Urinary bladder (tissue), 4 donors: Measurements from ENCODE around the gene PROCR. TPM values are rescaled to one million over a fixed set of nuclear protein-coding genes. Genes with fewer than 3 reads are reported as not detected.
"Not testable (repeated sequence)": the region's sequence is repeated elsewhere in the genome, so short reads cannot be mapped to it uniquely, and the experiment has no call there.

Experiments used
- DNase-seq: peaks from one replicate; pipeline ENCODE4 v3.0.0-alpha.2; 2015; ENCODE audit errors: extremely low spot score
- H3K27ac ChIP-seq: one replicate; pipeline ENCODE4 v1.5.1; 2013; ENCODE audit warnings: low read depth, mild to moderate bottlenecking, moderate library complexity
- H3K36me3 ChIP-seq: one replicate; pipeline ENCODE4 v1.6.1; 2013; ENCODE audit warnings: mild to moderate bottlenecking, moderate library complexity; ENCODE audit not compliant: insufficient read depth
- H3K4me1 ChIP-seq: one replicate; pipeline ENCODE4 v1.6.1; 2013; ENCODE audit warnings: mild to moderate bottlenecking, moderate library complexity; ENCODE audit not compliant: insufficient read depth
- H3K4me3 ChIP-seq: one replicate; pipeline ENCODE4 v1.5.1; 2013; ENCODE audit warnings: low read depth, low read length
- WGBS: extraction: QIAGEN DNeasy Blood & Tissue Kit; methylation state at CpG from one replicate; pipeline ENCODE4 v1.1.7; 2013; 5-methylcytosine and 5-hydroxymethylcytosine counted together
- polyA plus RNA-seq: library from polyadenylated mRNA; stranded (reverse); fragments of 200-250 nt; gene quantifications from one replicate; pipeline ENCODE4 v1.2.3, GENCODE V29; 2013
- total RNA-seq: library from RNA; depleted of rRNA; stranded (reverse); fragments of >200 nt; gene quantifications from one replicate; pipeline ENCODE4 v1.2.3, GENCODE V29; 2014
- donor health status: healthy with polysubstance abuse.
- donor health status: healthy.

The PROCR gene
- total and polyA plus RNA-seq, 2 donors: 43.0 to 54.6 TPM

DNA sequence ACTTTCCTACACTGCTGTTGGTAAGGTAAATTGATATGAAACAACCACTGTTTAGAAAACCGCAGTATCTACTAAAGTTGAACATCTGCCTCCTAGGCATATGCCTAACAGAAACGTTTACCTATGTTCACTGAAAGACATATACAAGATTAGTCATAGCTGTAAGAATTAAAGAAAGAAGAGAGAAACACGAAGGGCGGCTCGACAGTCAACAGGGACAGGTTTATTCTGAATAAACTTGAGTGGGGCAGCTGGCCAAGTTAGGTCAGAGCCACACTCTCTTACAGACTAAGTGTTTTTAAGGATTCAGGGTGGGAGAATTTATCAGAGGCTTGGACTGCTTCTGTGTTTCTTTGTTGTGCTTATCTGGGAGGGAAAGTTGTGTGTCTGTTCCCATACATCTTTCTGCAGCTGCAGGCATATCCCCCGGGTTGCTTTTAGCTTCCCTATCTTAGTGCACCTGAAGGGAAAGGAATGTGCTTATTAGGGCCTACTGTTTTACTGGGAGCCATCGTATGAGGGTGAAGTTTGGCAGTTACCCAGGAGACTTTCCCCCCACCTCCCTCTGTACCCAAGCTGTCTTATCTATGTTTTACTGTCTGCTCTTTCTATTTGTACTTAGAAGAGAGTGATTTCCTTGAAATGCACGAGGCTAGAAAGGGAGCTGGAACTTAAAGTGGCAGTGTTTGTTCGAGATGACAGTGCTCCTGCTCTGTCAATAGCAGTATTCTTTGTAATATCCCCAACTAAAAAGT, 20.4 kb downstream of the PROCR start:
- Histone ChIP-seq H3K4me1 (no peaks in the 10 kb centered on the region), H3K36me3 (no peaks in the 10 kb centered on the region), H3K27ac (no peak overlapping the region), H3K4me3 (no peak overlapping the region)
- DNase-seq: no peak
- 35% methylated on average over 9 of the region's 9 CpGs for WGBS

DNA sequence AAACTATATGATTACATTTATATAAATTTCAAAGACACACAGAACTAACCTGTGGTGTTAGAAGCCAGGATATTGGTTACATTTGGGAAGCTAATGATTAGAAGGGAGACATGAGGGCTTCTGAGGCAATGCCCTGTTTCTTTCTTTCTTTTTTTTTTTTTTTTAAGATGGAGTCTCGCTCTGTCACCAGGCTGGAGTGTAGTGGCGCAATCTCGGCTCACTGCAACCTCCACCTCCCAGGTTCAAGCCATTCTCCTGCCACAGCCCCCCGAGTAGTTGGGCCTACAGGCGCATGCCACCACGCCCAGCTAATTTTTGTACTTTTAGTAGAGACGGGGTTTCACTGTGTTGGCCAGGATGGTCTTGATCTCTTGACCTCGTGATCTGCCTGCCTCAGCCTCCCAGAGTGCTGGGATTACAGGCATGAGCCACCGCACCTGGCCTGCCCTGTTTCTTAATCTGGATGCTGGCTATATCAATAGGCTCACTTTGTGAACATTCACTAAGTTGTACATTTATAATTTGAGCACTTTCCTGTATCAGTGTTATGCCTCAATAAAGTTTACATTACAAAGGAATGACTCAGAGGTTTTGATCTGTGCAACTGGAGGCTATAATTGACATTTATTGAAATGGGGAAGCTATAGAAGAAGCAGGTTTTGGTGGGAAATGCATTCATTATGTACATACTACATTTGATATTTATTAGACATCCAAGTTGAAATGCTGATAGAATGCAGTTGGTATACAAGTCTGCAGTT, 21.3 kb downstream of the PROCR start:
- DNase-seq, H3K27ac ChIP-seq, H3K4me1 ChIP-seq, H3K36me3 ChIP-seq, H3K4me3 ChIP-seq: not testable (repeated sequence)
- 86% methylated on average over 9 of the region's 9 CpGs for WGBS

DNA sequence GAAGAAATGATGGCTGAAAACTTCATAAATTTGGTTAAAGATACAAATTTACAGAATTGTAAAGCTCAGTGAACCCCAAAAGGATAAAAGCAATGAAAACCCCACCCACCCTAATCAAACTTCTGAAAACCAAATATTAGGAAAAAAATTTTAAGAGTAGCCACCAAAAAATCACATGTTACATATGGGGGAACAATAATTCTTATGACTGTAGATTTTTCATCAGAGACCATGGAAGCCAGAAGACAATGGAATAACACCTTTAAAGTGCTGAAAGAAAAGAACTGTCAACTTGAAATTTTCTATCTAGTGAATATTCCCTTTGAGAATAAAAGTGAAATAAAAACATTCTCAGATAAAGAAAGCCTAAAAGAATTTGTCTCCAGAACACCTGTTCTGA, 24.4 kb downstream of the PROCR start:
- DNase-seq: no peak
- no peak overlapping the region for H3K4me3 ChIP-seq
- no peak overlapping the region for H3K27ac ChIP-seq
- H3K4me1 ChIP-seq: no peaks in the 10 kb centered on the region
- H3K36me3 ChIP-seq: no peaks in the 10 kb centered on the region

DNA sequence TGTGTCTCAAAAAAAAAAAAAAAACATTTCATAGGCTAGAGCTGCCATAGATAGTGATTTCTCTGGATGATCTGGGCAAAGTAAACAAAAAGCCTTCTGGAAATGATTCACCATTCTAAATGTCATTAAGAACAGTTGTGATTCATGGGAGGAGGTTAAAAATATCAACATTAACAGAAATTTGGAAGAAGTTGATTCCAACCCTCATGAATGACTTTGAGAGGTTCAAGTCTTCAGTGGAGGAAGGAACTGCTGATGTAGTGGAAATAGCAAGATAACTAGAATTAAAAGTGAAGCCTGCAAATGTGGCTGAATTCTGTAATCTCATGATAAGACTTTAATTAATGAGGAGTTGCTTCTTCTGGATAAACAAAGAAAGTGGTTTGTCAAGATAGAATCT, 27.9 kb downstream of the PROCR start:
- H3K36me3 ChIP-seq: no peaks in the 10 kb centered on the region
- no peak overlapping the region for H3K4me3 ChIP-seq
- no peaks in the 10 kb centered on the region for H3K4me1 ChIP-seq
- DNase-seq: no peak
- H3K27ac ChIP-seq: no peak overlapping the region

DNA sequence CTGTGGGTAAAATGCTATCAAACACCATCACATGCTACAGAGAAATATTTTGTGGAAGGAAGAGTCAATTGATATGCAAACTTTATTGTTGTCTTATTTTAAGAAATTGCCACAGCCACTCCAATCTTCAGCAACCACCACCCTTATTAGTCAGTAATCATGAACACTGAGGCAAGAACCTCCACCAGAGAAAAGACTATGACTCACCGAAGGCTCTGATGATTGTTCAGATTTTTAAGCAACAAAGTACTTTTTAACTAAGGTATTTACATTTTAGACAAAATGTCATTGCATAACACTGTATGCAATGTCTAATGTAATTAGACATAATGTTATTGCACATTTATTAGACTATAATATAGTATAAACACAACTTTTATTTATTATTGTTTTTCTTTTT, 28.4 kb downstream of the PROCR start:
- no peak overlapping the region for H3K27ac ChIP-seq
- WGBS: 85% methylated on average over 1 of the region's 1 CpG
- no peak overlapping the region for H3K4me3 ChIP-seq

DNA sequence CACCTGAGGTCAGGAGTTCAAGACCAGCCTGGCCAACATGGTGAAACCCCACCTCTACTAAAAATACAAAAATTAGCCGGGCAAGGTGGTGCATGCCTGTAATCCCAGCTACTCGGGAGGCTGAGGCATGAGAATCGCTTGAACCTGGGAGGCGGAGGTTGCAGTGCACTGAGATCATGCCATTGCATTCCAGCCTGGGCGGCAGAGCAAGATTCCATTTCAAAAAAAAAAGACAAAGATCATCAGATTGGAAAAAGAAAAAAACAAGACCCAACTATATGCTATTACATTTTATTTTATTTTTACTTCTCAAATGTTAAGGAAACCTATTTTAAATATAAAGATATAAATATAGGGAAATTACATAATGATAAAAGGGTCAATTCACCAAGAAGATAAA, 29.6 kb downstream of the PROCR start:
- DNase-seq, H3K4me3 ChIP-seq, H3K4me1 ChIP-seq, H3K36me3 ChIP-seq, H3K27ac ChIP-seq: not testable (repeated sequence)
- 95% methylated on average over 5 of the region's 5 CpGs for WGBS

More for the DNA sequence above, 28.4 kb downstream of the PROCR start:
- Histone ChIP-seq H3K4me1 (no peaks in the 10 kb centered on the region), H3K36me3 (no peaks in the 10 kb centered on the region)
- no peak for DNase-seq

DNA sequence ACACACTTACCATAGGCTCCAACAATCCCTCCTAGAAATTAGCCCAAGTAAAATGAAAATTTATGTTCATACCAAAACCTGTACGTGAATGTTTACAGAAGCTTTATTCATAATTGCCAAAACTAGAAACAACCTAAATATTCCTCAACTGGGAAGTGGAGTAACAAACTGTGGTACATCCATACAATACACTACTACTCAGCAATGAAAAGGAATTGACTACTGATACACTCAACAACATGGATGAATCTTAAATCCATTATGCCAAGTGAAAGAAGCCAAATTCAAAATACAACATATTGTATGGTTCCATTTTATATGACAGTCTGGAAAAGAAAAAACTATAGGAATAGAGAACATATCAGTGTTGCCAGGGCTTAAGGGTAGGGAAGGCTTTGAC, 34.9 kb downstream of the PROCR start:
- 60% methylated on average over 1 of the region's 1 CpG for WGBS
- H3K27ac ChIP-seq: no peak overlapping the region
- no peaks in the 10 kb centered on the region for H3K4me1 ChIP-seq
- H3K36me3 ChIP-seq: no peaks in the 10 kb centered on the region
- H3K4me3 ChIP-seq: no peak overlapping the region
- DNase-seq: no peak

DNA sequence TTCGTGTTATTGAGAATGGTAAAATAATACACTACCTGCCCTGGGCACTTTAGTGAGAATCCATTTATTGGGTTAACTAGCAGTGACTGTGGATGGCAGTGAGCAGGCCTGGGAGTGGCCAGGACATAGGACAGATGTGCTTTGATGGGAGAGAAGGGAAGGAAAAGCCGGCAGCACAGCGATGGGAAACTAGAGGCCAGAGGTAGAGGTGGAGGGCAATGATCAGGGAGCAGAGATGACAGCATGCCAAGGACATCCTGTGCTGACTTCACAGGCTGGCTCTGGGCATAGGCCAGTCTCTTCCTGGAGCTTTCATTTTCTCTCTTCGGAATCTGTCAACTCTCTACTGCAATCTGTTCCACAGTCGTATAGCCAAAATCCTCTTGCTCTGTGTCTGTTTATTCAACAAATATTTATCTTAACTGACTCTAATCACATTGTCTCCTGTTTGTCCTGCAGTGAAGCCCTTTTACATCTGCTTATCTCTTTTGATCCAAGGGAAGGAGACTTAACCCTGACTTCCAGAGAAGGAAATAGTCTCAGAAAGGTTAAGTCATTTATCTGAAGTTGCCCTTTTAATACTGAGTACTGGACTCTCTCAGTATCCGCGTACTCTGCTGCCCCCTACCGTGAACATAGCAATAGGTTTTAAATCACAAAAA, 36.2 kb downstream of the PROCR start:
- H3K4me3 ChIP-seq: no peak overlapping the region

DNA sequence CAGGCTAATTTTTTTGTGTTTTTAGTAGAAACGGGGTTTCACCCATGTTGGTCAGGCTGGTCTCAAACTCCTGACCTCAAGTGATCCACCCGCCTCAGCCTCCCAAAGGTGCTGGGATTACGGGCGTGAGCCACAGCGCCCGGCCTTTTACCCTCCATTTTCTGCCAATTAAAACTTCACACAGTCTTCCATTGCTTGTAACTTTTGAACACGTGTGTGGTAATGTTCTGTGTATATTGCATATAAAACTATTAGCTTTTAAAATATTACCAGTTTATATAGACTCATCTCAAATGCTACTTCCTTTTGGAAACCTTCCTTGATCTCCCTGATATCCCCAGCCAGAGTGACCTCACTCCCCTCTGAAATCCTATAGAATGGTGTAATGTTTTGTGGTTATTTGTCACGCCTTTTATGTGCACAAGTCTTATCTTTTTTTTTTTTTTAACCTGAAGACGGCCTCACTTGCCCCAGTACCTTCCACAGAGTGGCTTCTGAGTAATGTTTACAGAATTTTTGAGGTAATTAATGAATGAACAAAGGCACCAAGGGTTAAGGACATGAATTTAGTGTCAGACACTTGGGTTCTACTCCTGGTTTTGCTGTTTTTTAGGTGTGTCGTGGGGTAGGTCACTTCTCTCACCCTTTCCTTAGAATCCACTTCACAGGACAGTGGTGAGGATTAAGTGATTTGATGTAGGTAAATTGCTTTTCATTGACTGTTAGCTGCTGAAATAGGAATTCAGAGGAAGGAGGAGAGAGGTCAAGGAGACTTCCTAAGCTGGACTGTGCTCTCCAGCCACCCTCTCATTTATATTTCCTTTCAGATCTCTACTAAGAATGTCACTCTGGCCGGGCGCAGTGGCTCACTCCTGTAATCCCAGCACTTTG, 43.4 kb downstream of the PROCR start:
- no peak for DNase-seq
- H3K4me1 ChIP-seq: no peaks in the 10 kb centered on the region
- no peaks in the 10 kb centered on the region for H3K36me3 ChIP-seq
- no peak overlapping the region for H3K27ac ChIP-seq
- WGBS: 85% methylated on average over 12 of the region's 12 CpGs
- no peak overlapping the region for H3K4me3 ChIP-seq

More for the DNA sequence above, 36.2 kb downstream of the PROCR start:
- Histone ChIP-seq H3K27ac (no peak overlapping the region), H3K4me1 (no peaks in the 10 kb centered on the region), H3K36me3 (no peaks in the 10 kb centered on the region)
- 18% methylated on average over 8 of the region's 8 CpGs for WGBS
- DNase-seq: peak; percentile 62

DNA sequence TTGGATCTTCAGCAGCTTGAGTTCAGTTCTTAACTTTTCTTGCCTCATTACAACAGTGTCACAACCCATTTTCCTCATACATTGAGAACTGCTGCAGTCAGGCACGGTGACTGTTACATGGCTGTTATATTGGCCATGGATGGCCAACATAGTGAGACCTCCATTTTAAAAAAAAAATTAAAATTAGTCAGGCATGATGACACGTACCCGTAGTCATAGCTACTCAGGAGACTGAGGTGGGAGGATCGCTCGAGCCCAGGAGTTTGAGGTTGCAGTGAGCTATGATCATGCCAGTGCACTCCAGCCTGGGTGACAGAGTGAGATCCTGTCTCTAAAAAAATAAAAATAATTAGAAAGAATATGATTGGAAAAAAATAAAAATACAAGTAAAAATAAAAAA, 44.7 kb downstream of the PROCR start:
- no peaks in the 10 kb centered on the region for H3K36me3 ChIP-seq
- DNase-seq: no peak
- H3K27ac ChIP-seq: no peak overlapping the region
- WGBS: 92% methylated on average over 5 of the region's 5 CpGs
- H3K4me1 ChIP-seq: no peaks in the 10 kb centered on the region
- no peak overlapping the region for H3K4me3 ChIP-seq

DNA sequence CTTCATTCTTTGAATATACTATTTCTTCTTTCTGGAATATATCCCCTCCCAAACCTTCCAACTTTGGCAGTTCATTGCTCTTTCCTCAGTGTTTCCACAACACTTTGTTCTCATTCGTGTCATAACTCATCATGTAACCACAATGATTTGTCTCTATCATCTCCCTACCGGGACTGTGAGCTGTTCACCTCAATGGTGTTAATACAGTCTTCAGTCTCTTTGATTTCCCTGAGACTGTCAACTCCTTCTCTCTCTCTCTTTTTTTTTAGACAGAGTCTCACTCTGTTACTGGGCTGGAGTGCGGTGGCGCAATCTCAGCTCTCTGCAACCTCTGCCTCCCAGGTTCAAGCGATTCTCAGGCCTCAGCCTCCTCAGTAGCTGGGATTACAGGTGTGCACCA, 52.1 kb downstream of the PROCR start:
- WGBS: 94% methylated on average over 5 of the region's 5 CpGs
- Histone ChIP-seq H3K4me1 (peaks cover 2% of the 10 kb centered on the region), H3K4me3 (no peak overlapping the region), H3K36me3 (no peaks in the 10 kb centered on the region), H3K27ac (no peak overlapping the region)
- no peak for DNase-seq

DNA sequence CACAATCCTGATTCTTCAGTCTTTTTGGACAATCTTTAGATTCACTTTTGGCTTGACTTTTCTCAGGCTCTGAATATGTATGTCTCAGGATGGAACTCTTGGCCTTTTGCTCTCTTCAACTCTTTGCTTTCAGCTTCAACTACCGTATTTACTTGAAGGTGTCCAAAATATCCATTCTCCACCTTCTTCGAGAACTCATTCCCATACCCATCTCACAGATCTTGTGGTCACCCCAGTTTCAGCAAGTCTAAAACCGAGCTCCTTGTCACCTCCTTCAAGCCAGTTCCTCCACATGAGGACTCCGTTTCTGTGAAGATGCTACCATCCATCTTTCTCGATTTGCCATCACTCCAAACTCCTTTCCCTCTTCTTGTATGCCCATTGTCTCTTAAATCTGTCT, 52.7 kb downstream of the PROCR start:
- H3K4me1 ChIP-seq: peaks cover 2% of the 10 kb centered on the region
- no peak overlapping the region for H3K27ac ChIP-seq
- H3K4me3 ChIP-seq: no peak overlapping the region
- 94% methylated on average over 5 of the region's 5 CpGs for WGBS
- H3K36me3 ChIP-seq: no peaks in the 10 kb centered on the region
- DNase-seq: no peak

DNA sequence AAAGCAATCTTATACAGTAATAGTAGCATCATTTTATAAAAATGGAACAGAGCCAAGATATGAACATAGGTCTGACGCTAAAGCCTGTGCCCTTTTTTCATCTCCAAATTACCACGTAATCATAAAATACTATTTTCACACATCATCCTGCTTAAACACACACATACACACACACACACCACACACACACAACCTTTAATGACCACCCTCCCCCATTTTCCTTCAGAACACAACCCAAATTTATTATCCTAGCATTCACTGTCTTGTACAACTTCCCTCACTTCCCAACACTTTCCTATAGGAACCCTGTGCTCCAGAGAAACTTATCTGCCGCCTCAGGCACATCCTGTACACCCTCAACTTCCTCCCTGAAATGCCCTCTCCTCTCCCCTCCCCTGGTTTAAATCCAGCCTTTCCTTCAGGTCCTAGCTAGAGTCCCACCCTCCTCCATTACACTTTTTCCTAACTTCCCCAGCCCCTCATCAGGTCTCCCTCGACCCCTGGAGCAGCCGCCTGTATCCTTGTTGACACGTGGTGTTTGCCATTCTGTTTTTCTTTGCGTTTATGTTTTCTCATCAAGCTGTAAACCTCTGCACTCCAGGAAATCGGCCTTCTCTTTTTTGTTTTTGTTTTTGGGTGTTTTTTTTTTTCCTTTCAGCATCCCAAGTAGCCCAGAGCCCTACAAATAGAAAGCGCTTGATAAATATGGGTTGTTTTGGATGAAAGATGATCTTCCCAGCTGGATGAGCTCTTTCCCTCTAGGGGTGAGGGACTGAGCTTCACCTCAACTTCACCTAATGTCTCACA, 53.6 kb downstream of the PROCR start:
- DNase-seq: no peak
- no peak overlapping the region for H3K4me3 ChIP-seq
- H3K36me3 ChIP-seq: no peaks in the 10 kb centered on the region
- H3K4me1 ChIP-seq: peaks cover 2% of the 10 kb centered on the region
- 51% methylated on average over 9 of the region's 9 CpGs for WGBS
- no peak overlapping the region for H3K27ac ChIP-seq
